Breast epithelium (tissue), 3 donors: ENCODE results near the gene CTXND1.

Experiments
- POLR2A ChIP-seq: fragments of 450-650 bp; IDR thresholded peaks from one replicate; pipeline ENCODE4 v1.6.1; 2016; ENCODE audit warnings: antibody characterized with exemption, mild to moderate bottlenecking, moderate library complexity
- TF ChIP-seq, protein P1 (sequence below), 3 donors: fragments of 450-650 bp; IDR thresholded peaks; one replicate each; pipeline ENCODE4 v1.5.1; 2016 to 2017; ENCODE audit warnings: antibody characterized with exemption in 3 of 3, mild to moderate bottlenecking in 3 of 3, moderate library complexity in 3 of 3

DNA sequence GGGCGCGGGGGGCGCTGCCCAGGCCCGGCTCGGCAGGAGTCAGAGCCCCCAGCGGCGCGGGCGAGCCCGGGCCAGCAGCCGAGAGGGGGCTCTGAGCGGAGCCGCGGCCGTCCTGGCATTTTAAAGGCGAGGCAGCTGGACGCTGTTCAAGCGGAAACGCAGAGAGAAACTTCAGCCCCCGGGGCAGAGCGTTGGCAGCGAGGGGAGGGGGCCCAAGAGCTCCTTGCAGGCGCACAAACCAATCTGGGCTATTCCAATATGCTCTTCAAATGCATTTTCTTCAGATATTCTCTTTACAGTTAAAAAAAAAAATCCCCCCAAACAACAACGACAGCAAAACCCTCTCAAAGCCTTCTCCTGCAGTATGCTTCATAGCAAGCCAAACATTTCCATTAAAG lies at the start of gene CTXND1:
- TF ChIP-seq, protein P1, sequence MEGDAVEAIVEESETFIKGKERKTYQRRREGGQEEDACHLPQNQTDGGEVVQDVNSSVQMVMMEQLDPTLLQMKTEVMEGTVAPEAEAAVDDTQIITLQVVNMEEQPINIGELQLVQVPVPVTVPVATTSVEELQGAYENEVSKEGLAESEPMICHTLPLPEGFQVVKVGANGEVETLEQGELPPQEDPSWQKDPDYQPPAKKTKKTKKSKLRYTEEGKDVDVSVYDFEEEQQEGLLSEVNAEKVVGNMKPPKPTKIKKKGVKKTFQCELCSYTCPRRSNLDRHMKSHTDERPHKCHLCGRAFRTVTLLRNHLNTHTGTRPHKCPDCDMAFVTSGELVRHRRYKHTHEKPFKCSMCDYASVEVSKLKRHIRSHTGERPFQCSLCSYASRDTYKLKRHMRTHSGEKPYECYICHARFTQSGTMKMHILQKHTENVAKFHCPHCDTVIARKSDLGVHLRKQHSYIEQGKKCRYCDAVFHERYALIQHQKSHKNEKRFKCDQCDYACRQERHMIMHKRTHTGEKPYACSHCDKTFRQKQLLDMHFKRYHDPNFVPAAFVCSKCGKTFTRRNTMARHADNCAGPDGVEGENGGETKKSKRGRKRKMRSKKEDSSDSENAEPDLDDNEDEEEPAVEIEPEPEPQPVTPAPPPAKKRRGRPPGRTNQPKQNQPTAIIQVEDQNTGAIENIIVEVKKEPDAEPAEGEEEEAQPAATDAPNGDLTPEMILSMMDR (IDR thresholded peaks at IDR 0.05): no peak
- no peak for TF ChIP-seq POLR2A
